ENCODE measurements around the gene COL4A2.

DNA sequence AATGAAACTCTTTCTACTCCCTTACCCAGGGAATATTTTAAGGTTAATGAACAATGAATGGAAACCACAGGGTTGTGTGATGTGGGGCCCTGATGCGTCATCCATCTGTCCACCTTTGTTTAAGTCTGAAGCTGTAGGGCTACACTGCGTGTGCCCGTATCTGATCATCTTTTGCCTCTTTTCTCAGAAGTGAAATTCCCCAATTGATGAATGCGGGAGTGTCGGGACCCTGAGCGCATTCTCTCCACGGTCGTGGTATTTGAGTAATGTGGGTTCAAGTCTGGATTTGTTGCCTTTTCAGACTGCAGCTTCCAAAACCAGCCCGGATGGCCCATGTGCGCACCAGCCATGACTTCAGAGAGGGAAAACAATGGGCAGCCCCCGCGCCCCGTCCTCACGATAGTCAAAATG, 112.3 kb downstream of the COL4A2 start:
- TF ChIP-seq POLR2A (IDR thresholded peaks at IDR 0.05; ENCODE audit: borderline replicate concordance, extremely low read depth, insufficient read depth, insufficient read length) (no peak), POLR2AphosphoS5 (IDR thresholded peaks at IDR 0.05; ENCODE audit: low read depth, low read length) (no peak)
- TF ChIP-seq, protein P1, sequence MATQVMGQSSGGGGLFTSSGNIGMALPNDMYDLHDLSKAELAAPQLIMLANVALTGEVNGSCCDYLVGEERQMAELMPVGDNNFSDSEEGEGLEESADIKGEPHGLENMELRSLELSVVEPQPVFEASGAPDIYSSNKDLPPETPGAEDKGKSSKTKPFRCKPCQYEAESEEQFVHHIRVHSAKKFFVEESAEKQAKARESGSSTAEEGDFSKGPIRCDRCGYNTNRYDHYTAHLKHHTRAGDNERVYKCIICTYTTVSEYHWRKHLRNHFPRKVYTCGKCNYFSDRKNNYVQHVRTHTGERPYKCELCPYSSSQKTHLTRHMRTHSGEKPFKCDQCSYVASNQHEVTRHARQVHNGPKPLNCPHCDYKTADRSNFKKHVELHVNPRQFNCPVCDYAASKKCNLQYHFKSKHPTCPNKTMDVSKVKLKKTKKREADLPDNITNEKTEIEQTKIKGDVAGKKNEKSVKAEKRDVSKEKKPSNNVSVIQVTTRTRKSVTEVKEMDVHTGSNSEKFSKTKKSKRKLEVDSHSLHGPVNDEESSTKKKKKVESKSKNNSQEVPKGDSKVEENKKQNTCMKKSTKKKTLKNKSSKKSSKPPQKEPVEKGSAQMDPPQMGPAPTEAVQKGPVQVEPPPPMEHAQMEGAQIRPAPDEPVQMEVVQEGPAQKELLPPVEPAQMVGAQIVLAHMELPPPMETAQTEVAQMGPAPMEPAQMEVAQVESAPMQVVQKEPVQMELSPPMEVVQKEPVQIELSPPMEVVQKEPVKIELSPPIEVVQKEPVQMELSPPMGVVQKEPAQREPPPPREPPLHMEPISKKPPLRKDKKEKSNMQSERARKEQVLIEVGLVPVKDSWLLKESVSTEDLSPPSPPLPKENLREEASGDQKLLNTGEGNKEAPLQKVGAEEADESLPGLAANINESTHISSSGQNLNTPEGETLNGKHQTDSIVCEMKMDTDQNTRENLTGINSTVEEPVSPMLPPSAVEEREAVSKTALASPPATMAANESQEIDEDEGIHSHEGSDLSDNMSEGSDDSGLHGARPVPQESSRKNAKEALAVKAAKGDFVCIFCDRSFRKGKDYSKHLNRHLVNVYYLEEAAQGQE (IDR thresholded peaks at IDR 0.05; ENCODE audit: low read depth): no peak
- TF ChIP-seq, protein P2, sequence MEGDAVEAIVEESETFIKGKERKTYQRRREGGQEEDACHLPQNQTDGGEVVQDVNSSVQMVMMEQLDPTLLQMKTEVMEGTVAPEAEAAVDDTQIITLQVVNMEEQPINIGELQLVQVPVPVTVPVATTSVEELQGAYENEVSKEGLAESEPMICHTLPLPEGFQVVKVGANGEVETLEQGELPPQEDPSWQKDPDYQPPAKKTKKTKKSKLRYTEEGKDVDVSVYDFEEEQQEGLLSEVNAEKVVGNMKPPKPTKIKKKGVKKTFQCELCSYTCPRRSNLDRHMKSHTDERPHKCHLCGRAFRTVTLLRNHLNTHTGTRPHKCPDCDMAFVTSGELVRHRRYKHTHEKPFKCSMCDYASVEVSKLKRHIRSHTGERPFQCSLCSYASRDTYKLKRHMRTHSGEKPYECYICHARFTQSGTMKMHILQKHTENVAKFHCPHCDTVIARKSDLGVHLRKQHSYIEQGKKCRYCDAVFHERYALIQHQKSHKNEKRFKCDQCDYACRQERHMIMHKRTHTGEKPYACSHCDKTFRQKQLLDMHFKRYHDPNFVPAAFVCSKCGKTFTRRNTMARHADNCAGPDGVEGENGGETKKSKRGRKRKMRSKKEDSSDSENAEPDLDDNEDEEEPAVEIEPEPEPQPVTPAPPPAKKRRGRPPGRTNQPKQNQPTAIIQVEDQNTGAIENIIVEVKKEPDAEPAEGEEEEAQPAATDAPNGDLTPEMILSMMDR (IDR thresholded peaks at IDR 0.05 in 2 of 3, conservative IDR thresholded peaks at IDR 0.05 in 1 of 3; ENCODE audit: borderline replicate concordance in 1 of 3, insufficient read depth in 1 of 3, low read depth in 2 of 3, low read length in 2 of 3): no peak
